GM18517 (cell line): ENCODE data around the gene ST8SIA6.
"Not testable (repeated sequence)": the region's sequence is repeated elsewhere in the genome, so short reads cannot be mapped to it uniquely, and the experiment has no call there.

Experiments used
- ATAC-seq: cut with Tn5 transposase; IDR thresholded peaks from one replicate; pipeline ENCODE4 v1.9.1; 2021; ENCODE audit warnings: mild to moderate bottlenecking, moderate library complexity; ENCODE audit not compliant: unreplicated experiment

ST8SIA6 gene

DNA sequence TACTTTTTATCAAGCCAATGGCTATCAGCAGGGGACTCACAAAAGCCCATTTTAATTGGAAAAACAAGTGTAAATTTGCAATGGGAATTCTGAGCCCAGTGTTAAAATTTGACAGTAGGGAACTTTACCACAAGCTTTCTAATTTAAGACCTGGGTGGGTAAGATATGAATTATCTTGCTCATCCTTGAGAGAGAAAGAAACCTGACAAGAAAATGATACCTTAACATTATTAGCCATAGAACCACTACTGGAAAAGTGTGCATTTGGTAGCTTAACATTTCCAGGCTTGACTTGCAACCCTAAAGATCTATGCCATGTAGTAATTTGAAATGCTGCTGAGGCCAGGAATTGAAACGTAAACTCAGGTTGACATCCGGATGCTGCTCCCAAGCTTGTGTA is 2.7 kb upstream of the ST8SIA6 start:
- ATAC-seq: no peak

DNA sequence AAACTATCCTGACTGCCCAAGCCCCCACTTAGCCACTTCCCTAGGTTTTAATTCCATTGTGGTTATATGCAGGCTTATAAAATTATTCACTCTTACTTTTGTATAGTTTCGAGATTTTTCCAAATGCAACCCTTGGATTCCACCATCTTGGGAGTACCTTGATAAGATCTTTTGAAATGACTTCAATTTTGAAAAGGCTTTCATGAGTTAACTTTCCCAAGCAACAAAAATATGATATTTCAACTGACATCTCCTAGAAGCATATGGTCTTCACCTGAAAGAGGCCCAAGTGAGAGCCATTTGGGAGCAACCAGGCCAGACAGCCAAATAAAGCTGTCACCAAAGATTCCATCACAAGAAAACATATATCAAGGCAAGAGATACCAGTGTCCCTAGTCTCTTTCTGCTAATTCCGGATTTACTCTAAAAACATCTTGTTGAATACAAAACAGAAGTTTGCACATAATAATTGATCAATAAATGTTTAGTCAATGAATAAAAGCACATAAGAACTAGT is 1.7 kb upstream of the ST8SIA6 start:
- ATAC-seq: no peak

DNA sequence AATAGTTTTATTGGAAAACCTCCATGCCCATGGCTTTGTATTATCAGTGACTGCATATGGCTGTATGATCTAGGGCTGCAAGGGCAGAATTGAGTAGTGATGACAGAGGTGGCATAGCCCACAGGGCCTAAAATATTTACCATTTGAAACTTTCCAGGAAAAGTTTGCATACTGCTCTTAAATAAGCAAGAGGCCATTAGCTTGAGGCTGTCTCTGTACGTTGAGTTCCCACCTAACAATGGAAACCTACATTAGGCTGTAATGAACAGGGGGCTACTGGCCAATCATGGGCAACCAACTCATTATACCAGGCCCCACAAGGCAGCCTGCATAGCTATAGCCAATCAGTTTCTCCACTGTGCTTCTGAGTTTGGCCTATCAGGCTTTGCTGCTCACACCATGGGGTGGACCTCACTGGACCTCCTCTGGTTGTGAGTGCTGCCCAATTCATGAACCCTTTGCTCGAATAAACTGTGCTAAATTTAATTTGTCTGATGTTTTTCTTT is 673 bp upstream of the ST8SIA6 start:
- ATAC-seq: no peak

DNA sequence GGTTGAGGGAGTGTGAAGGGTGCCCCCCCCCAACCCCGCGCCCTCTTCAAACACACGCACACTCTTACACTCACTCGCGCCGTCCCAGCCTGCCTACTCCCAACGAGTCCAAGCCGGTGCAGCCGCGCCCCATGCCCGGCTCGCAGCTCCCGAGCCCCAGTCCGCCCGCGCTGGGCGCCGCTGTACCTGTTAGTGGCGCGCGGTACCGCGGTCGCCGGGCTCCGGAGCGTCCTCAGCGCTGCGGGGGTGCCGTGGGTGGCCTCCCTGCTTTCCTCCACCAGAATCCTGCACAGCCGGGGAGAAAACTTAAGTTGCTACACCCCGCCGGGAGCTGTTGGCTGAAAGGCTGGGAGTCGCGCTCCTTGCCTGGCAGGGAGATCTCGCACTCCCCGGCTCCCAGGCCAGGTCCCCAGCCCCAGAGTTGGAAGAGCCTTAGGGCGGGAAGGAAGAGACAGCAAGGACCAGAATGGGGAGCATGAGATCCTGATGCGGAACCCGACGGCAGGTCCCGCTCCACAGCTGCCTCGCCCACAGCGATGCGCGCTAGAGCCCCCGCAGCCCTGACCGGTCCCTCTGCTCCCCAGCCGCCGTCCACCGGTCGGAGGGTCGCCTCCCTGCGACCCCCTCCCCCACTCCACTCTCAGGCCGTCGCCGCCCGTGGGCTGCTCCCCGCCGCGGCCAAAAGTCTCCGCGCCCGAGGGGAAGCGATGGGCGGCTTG is 863 bp downstream of the ST8SIA6 start:
- ATAC-seq: no peak

DNA sequence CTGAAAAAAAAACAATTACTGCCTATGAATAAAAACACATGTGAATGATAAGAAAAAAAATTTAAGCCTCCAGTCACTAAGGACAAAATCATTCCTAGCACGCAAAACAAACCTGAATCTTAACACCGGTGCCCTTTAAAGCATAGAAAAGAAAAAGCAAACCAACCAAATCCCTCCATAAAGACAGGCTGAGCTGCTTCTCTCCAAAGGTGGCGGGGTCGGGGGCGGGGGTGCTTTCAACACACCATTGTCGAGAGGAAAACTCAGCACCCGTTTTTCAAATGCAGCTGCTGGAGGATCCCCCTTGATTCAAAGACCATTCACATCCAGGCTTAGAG is 1.4 kb downstream of the ST8SIA6 start:
- no peak for ATAC-seq

DNA sequence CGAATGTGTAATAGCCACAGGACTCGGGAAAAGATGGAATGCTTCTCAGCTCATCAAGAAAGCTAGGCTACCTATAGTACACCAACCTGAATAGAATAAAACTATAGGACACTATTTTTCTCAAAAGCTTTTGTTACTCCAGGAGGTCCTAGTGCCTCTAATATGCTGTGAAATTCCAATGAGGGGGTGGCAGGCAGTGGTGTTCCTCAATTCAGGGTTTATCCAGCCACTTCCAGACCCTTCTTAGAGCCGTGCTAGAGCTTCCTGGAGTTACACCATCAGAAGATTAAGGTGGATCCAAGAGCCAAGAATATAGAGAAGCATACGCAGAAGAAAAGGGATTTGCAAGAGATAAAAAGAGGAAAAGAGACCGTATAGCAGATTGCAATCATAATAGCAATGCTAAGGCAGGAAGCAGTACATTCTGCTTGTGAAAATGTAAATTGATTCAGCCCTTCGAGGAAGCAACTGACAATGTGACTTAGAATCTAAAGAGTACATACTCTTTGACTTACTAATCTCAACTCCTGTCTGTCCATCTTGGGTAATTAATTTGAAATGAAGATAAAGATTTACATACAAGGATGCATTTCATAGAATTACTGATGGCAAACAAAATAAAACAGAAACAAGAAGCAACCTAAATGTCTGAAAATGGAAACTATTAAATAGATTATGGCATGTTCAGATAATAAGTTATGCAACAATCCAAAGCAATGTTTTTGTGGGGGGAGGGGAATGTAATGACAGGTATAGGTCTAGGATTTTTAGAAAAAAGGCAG is 2.1 kb downstream of the ST8SIA6 start:
- no peak for ATAC-seq

DNA sequence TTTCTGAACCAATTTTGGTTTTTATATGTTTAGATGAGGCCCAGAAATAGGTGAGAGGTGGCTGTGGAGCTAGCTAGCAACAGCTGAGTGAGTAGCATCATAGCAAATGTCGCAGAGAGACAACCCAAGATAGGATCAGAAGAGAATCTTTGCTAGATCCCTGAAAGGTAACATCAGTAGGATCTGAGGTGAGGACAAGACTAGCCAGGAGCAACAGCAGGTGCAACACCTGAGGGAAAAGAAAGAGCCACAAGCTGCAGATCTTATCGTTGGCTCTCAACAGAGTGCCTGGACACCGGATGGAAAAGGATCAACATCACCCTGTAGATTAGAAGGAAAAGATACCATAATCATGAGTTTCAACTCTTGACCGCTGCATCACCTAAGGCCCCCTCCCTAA is 4.4 kb downstream of the ST8SIA6 start:
- ATAC-seq: no peak

DNA sequence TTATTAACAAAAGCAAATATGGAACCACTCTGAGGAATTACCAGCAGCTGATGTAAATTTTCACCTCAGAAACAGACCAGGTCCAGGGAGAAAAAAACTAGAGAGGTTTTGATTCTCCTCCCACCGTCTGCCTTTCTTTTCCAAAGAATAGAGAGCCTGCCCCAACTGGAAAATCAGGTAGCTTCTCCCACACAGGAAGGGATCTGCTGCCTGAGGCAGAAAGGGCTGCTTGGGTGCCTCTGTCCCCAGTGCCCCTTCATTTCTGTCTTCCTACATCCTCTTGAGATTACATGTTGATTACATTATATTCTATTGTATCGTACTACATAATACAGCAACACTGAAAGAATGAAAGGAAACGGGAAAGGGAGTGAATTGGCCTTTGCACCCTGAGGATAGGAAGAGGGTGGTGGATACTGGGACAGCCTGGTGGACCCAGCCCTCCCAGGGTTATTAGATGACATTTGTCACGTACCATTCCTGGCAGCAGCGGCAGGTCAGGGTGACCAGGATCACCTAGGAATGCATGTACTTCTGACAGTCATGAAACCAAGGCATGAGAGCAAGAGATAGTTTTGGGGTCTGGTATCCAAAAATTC is 8.9 kb downstream of the ST8SIA6 start:
- ATAC-seq: no peak

DNA sequence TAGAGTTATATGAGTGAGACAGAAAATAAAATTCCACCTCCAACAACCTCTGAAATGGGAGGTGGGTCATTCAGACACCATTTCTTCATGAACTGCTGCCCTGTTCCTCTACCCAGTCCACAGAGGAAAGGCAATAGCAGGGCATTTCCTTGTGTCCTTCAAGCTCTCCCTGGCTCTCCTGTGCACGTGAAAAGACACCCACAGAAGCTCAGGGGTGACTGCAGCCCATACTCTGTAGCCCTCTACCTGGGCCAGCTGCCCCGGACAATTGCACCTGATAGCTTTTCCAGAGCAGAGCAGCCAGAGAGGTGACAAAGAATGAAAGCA is 10.0 kb downstream of the ST8SIA6 start:
- ATAC-seq: no peak

DNA sequence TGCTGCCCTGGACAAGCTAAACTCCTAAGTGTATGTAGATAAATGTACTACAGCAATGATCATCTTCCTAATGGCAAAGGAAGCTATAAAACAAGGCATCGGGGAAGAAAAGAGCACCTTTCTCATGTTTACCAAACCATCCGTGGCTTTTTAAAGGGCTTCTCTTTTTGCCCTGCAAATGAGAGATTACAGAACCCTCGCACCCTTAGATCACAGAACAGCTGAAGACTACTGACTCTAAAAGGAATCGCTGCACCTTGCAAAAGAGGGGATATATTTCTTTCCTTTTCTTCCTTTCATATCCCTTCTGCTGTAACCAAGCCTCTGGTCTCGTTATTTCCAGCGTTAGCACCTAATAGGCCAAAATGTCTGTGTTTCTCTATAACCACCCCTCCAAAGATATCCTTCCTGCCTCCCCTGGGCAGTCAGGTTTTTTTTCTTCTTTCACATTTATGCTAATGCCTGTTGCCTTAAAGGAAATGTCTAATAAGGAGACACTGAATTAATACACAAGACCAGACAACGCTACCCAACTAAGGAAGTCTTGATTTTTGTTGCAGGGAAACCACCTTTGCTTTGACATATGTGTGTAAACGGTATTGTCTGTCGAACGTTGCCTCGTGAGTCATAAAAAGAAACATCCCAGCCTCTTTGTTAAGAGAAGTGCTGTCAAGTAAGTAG is 10.5 kb downstream of the ST8SIA6 start:
- ATAC-seq: peak; percentile 93

DNA sequence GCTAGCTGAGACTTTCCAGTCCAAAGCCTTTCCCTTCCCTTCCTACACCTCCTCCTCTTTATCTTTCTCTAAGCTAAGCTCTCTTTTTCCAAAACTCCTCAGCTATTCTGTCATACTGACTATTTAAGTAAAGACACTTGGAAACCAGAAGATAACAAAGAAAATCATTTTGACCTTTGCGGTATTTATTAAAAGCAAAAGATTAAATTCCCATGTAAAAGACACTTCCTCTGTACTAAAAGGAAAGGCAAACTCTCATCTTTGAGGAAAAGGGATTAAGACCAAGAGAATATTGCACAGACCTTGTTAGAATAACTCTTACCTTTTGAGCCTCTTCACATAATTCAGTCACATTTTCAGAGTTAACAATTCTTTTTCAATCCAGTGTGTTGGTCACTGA is 15.8 kb downstream of the ST8SIA6 start:
- ATAC-seq: no peak

DNA sequence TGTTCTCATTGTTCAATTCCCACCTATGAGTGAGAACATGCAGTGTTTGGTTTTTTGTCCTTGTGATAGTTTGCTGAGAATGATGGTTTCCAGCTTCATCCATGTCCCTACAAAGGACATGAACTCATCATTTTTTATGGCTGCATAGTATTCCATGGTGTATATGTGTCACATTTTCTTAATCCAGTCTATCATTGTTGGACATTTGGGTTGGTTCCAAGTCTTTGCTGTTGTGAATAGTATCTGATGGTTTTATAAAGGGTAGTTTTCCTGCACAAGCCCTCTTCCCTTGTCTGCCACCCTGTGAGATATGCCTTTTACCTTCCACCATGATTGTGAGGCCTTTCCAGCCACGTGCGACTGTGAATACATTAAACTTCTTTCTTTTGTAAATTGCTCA is 17.8 kb downstream of the ST8SIA6 start:
- not testable (repeated sequence) for ATAC-seq

DNA sequence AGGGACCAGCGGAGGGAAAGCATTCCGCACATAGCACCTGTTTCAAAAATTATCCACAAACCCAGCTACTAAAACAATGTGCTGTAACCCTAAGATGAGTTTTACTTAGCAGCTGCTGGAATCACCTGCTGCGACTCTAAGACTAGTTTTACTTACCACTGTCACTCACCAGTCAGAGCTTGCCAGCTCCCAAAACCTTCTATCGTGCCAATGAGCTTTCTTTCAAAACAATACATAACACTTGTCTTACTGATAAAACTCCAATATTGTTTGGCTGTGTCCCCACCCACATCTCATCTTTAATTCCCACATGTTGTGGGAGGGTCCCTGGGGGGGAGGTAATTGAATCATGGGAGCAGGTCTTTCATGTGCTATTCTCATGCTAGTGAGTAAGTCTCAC is 18.4 kb downstream of the ST8SIA6 start:
- ATAC-seq: no peak

DNA sequence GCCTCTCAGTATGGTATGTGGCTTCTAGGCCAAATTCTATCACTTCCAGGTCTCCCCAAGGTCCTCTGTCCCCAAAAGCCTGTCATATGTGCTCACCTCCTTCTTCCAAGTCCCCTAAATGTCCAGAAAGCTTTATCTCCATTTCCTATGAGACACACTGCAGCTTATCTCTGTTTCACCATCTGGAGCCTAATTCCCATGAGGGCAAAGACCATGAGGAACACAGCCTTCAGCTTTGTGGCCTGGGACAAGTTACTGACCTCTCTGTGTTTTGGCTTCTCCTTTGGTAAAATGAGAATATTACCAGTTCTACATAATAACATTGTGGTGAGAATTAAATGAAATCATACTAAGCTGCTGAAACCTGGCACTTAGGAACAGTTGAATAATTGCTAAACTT is 19.2 kb downstream of the ST8SIA6 start:
- ATAC-seq: no peak

DNA sequence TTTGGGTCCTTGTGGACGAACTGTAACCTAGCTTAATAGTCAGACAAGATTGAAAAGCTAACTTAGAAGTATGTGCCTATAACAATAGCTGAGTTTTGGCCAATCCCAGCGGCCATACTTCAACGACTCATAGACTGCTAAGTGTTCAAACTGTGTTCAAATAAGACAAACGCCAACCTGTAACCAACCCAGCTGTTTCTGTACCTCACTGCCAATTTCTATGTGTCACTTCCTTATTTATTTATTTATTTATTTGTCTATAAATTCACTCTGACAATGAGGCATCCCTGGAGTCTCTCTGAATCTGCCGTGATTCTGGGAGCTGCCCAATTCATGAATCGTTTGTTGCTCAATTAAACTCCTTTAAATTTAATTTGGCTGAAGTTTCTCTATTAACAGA is 21.7 kb downstream of the ST8SIA6 start:
- no peak for ATAC-seq

DNA sequence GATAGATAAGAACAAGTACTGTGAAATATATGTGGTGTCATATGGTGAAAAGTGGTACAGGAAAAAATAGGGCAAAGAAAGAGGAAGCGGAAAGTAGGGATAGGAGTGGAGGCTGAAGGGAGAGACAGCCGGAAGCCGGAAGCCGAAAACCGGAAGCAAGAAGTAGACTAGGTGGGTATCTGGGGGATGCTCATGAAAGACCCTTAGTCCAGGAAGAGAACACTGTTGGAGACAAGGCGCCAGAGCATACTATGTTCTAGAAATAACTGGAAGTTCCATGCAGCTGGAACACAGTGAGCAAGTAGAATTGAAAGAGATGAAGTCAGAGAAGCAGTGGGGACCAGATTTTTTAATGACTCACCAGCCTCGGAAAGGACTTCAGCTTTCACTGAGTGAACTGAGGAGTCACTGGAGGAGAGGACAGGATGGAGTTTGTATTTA is 22.5 kb downstream of the ST8SIA6 start:
- ATAC-seq: no peak

DNA sequence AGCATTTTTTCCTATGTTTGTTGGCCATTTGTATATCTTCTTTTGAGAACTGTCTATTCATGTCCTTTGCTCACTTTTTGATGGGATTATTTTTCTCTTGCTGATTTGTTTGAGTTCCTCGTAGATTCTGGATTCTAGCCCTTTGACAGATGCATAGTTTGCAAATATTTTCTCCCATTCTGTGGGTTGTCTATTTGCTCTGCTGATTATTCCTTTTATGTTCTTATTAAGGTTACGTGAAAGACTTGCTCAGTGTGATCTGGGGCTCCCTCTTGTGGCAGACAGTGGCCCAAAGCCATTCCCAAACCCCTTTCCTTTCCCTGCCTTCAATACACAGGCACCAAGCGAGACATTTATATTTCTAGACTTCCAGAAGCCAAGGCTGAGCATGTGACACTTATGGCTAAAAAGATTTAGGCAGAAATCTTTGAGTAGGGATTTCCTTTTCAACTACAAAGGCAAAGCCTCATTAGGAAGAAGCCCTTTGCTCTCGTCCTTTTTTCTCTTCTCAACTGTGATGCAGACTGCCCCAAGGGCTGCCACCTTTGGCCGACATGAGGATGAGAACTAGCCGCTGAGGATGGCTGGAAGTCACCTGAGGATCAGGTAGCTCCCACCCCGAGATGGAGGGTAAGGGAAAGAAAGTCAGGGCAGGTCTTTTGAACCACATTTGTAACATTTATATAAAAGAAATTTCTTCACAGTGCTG is 23.6 kb downstream of the ST8SIA6 start:
- ATAC-seq: no peak

DNA sequence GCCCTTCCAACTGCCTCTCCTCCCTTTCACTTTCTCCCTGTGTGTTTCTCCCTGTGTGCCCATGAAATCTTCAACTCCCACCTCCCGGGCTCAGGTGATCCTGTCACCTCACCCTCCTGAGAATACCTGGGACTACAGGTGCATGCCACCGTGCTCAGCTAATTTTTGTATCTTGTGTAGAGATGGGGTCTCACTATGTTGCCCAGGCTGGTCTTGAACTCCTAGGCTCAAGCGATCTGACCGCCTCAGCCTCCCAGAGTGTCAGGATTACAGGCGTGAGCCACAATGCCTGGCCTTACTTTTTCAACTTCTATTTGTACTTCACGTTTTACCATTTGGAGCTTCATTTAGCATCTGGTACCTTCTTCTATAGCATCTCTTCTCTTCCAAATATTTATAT is 24.9 kb downstream of the ST8SIA6 start:
- no peak for ATAC-seq

DNA sequence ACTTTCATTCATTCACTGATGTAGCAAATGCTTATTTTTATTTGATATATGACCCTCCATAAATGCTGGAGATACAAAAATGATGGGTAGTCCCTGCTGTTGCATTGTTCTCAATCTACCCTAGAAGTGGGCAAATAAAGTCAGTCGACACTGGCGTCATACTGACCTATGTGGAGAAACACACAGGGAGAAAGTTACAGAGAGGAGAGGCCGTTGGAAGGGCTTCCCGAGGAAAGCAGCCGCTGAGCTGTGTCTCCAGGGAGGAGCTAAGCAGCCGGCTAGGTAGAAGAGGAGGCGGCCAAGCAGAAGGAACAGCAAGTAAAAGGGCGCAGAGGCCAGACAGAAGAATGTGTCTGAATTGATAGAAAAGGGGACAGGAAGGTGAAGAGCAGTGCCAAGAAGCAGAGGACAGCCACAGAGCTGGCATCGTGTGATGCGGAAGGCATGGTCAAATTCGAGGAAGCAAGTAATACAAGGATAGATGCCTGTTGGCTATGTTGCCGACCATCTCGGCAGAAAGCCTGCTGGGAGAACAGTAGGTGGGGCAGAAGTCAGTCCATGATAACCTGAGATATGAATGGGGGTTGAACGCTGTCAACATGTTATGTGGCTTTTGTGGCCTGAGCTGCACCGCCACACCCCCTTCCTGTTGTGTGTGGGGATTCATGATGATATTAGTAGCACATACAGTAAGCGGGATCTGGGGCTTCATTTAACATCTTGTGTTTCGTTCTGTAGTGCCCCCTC is 25.9 kb downstream of the ST8SIA6 start:
- ATAC-seq: no peak
